NT2/D1 (cell line): ENCODE data around the gene TBC1D5.

Experiments
- DNase-seq: peaks from one replicate; pipeline ENCODE4 v3.0.0-alpha.2; 2011; ENCODE audit warnings: low read depth, low spot score
- H3K27me3 ChIP-seq: 2 replicates; pipeline ENCODE4 v1.6.0; 2011; ENCODE audit warnings: mild to moderate bottlenecking; ENCODE audit not compliant: insufficient read length, insufficient read depth
- H3K36me3 ChIP-seq: 2 replicates; pipeline ENCODE4 v1.6.1; 2011; ENCODE audit warnings: mild to moderate bottlenecking, low read length, mixed read lengths; ENCODE audit not compliant: insufficient read depth, insufficient read length
- H3K4me1 ChIP-seq: 2 replicates; pipeline ENCODE4 v1.5.1; 2011; ENCODE audit not compliant: insufficient read depth, insufficient read length
- H3K4me3 ChIP-seq: 2 replicates; pipeline ENCODE4 v1.5.1; 2011; ENCODE audit warnings: low read depth; ENCODE audit not compliant: insufficient read length
- H3K9ac ChIP-seq: 2 replicates; pipeline ENCODE4 v1.6.0; 2011; ENCODE audit warnings: low read depth; ENCODE audit not compliant: insufficient read length
- H3K9me3 ChIP-seq: 2 replicates; pipeline ENCODE4 v1.5.1; 2011; ENCODE audit warnings: mild to moderate bottlenecking, low read length; ENCODE audit not compliant: insufficient read depth
- SUZ12 ChIP-seq: IDR thresholded peaks from 2 replicates; pipeline ENCODE4 v1.6.1; 2011; ENCODE audit not compliant: insufficient read length, insufficient read depth; ENCODE audit errors: extremely low read depth
- YY1 ChIP-seq: IDR thresholded peaks from 2 replicates; pipeline ENCODE4 v1.6.1; 2011; ENCODE audit not compliant: insufficient read length, insufficient read depth
- ZNF274 ChIP-seq: IDR thresholded peaks from 2 replicates; pipeline ENCODE4 v1.6.1; 2011; ENCODE audit warnings: mild to moderate bottlenecking, low read depth, low read length

The TBC1D5 gene

GRCh38 chr3:17515445-17516234, 226.8 kb downstream of the TBC1D5 start:
- Histone ChIP-seq H3K27me3 (no peaks in the 10 kb centered on the region), H3K4me3 (no peak overlapping the region), H3K9ac (no peak overlapping the region), H3K4me1 (peaks cover 5% of the 10 kb centered on the region), H3K36me3 (no peaks in the 10 kb centered on the region), H3K9me3 (no peaks in the 10 kb centered on the region)
- no peak for DNase-seq
- no peak for TF ChIP-seq YY1
- no peak for TF ChIP-seq ZNF274
- no peak for TF ChIP-seq SUZ12

GRCh38 chr3:17514597-17514996, 227.8 kb downstream of the TBC1D5 start:
- H3K9me3 ChIP-seq: no peaks in the 10 kb centered on the region
- H3K36me3 ChIP-seq: no peaks in the 10 kb centered on the region
- H3K9ac ChIP-seq: no peak overlapping the region
- H3K4me3 ChIP-seq: no peak overlapping the region
- H3K4me1 ChIP-seq: peaks cover 5% of the 10 kb centered on the region
- H3K27me3 ChIP-seq: no peaks in the 10 kb centered on the region
- TF ChIP-seq YY1 (no peak), SUZ12 (no peak), ZNF274 (no peak)
- no peak for DNase-seq

- Histone ChIP-seq H3K9ac (no peak overlapping the region), H3K4me1 (no peaks in the 10 kb centered on the region), H3K4me3 (no peak overlapping the region), H3K36me3 (no peaks in the 10 kb centered on the region), H3K9me3 (no peaks in the 10 kb centered on the region), H3K27me3 (no peaks in the 10 kb centered on the region)
- no peak for DNase-seq
- no peak for TF ChIP-seq ZNF274
- TF ChIP-seq YY1: no peak
- TF ChIP-seq SUZ12: no peak
Measured at GRCh38 chr3:17510265-17510664, 232.2 kb downstream of the TBC1D5 start.

GRCh38 chr3:17508180-17508752, 234.2 kb downstream of the TBC1D5 start:
- TF ChIP-seq SUZ12 (no peak), ZNF274 (no peak), YY1 (no peak)
- Histone ChIP-seq H3K4me3 (no peak overlapping the region), H3K4me1 (no peaks in the 10 kb centered on the region), H3K36me3 (no peaks in the 10 kb centered on the region), H3K9me3 (no peaks in the 10 kb centered on the region), H3K27me3 (no peaks in the 10 kb centered on the region), H3K9ac (no peak overlapping the region)
- DNase-seq: no peak

- DNase-seq: no peak
- TF ChIP-seq YY1 (no peak), ZNF274 (no peak), SUZ12 (no peak)
- no peaks in the 10 kb centered on the region for H3K36me3 ChIP-seq
- no peaks in the 10 kb centered on the region for H3K27me3 ChIP-seq
- no peaks in the 10 kb centered on the region for H3K9me3 ChIP-seq
- H3K4me1 ChIP-seq: no peaks in the 10 kb centered on the region
- no peak overlapping the region for H3K9ac ChIP-seq
- H3K4me3 ChIP-seq: no peak overlapping the region
Measured at GRCh38 chr3:17507480-17507879, 235.0 kb downstream of the TBC1D5 start.

- H3K9me3 ChIP-seq: no peaks in the 10 kb centered on the region
- no peak for DNase-seq
- no peaks in the 10 kb centered on the region for H3K27me3 ChIP-seq
- H3K36me3 ChIP-seq: no peaks in the 10 kb centered on the region
- no peak for TF ChIP-seq ZNF274
- no peak for TF ChIP-seq YY1
- TF ChIP-seq SUZ12: no peak
- no peak overlapping the region for H3K4me3 ChIP-seq
- H3K9ac ChIP-seq: no peak overlapping the region
- no peaks in the 10 kb centered on the region for H3K4me1 ChIP-seq
Measured at GRCh38 chr3:17505856-17506255, 236.6 kb downstream of the TBC1D5 start.

- Histone ChIP-seq H3K36me3 (no peaks in the 10 kb centered on the region), H3K4me3 (no peak overlapping the region), H3K9ac (no peak overlapping the region), H3K27me3 (no peaks in the 10 kb centered on the region), H3K9me3 (no peaks in the 10 kb centered on the region), H3K4me1 (no peaks in the 10 kb centered on the region)
- TF ChIP-seq SUZ12 (no peak), YY1 (no peak), ZNF274 (no peak)
- no peak for DNase-seq
Measured at GRCh38 chr3:17501745-17502144, 240.7 kb downstream of the TBC1D5 start.
